PFSK-1 (cell line): ENCODE results near the gene GPX7.

Experiments
- FOXP2 ChIP-seq: optimal IDR thresholded peaks from 2 replicates; pipeline ENCODE3; 2011; ENCODE audit warnings: borderline replicate concordance, control low read depth, inconsistent platforms; ENCODE audit not compliant: insufficient read depth; ENCODE audit errors: extremely low read length, extremely low read depth
- POLR2AphosphoS5 ChIP-seq: IDR thresholded peaks from 2 replicates; pipeline ENCODE4 v1.6.1; 2012; ENCODE audit warnings: low read depth, mild to moderate bottlenecking, control low read depth, low read length, moderate library complexity
- TAF1 ChIP-seq: IDR thresholded peaks from 2 replicates; pipeline ENCODE4 v1.6.1; 2012; ENCODE audit warnings: low read length, control low read depth, borderline replicate concordance; ENCODE audit not compliant: insufficient read depth

DNA sequence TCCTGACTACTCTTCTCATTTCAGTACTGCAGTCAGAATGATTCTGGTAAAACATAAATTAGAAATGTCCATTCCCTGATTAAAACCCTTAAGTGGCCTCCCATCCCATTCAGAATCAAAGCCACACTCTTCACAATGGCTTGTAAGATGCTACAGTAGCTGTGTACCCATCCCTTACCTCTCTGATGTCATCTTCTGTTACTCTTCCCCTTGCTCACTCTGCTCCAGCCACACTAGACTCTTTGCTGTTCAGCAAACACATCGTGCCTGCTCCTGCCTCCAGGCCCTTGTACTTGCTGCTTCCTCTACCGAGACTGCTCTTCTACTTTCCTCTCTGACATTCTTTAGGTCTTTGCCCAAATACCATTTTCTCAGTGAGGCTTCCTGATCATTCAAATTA is 4.3 kb upstream of the GPX7 start:
- no peak for TF ChIP-seq POLR2AphosphoS5
- no peak for TF ChIP-seq FOXP2
- no peak for TF ChIP-seq TAF1
